T47D (cell line): ENCODE results near the gene SMIM7.
"Not testable (repeated sequence)": the region's sequence is repeated elsewhere in the genome, so short reads cannot be mapped to it uniquely, and the experiment has no call there.

Source experiments
- DNase-seq, 2 experiments: peaks; one replicate each; pipeline versions ENCODE4 v3.0.0 to v3.0.0-alpha.2; 2011 to 2012; ENCODE audit warnings: low read depth in 1 of 2, low spot score in 1 of 2
- JUND ChIP-seq: IDR thresholded peaks from 2 replicates; pipeline ENCODE4 v1.6.1; 2012; ENCODE audit warnings: low read depth
- in situ Hi-C: cut with HindIII; loops from 2 replicates; pipeline ENCODE4 v1.10.0; 2016; ENCODE audit warnings: low sequenced_read_pairs, low pct_unique_long_range_greater_than_20kb

SMIM7 gene

GRCh38 chr19:16671652-16672274 lies 11.8 kb upstream of the SMIM7 start:
- TF ChIP-seq JUND = no peak
- in situ Hi-C loops = no loop called here
- no peak for DNase-seq

DNA sequence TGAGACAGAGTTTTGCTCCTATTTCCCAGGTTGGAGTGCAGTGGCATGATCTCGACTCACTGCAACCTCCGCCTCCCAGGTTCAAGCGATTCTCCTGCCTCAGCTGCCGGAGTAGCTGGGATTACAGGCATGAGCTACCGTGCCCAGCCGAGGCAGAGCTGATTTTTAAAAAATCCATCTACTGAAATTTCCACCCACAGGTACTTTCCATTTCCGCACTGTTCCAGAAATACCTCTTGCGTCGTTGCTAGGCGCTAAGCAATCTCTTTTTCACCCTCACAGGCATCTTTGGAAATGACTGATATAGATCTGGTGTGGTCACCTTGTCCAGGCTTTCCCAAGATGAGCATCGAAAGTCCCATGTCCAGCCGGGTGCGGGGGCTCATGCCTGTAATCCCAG lies 10.3 kb upstream of the SMIM7 start:
- in situ Hi-C loops = no loop called here
- DNase-seq = no peak
- no peak for TF ChIP-seq JUND

DNA sequence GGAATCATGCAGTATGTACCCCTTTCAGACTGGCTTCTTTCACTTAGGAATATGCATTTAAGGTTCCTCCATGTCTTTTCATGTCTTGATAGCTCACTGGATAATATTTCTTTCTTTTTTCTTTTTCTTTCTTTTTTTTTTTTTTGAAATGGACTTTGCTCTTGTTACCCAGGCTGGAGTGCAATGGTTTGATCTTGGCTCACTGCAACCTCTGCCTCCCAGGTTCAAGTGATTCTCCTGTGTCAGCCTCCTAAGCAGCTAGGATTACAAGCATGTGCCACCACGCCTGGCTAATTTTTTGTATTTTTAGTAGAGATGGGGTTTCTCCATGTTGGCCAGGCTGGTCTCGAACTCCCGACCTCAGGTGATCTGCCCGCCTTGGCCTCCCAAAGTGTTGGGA lies 8.8 kb upstream of the SMIM7 start:
- DNase-seq, in situ Hi-C loops: not testable (repeated sequence)

GRCh38 chr19:16668176-16668575 lies 8.2 kb upstream of the SMIM7 start:
- in situ Hi-C loops = no loop called here
- no peak for DNase-seq
- no peak for TF ChIP-seq JUND

GRCh38 chr19:16661480-16662034 lies 1.6 kb upstream of the SMIM7 start:
- DNase-seq = no peak
- in situ Hi-C loops = no loop called here
- TF ChIP-seq JUND = no peak

DNA sequence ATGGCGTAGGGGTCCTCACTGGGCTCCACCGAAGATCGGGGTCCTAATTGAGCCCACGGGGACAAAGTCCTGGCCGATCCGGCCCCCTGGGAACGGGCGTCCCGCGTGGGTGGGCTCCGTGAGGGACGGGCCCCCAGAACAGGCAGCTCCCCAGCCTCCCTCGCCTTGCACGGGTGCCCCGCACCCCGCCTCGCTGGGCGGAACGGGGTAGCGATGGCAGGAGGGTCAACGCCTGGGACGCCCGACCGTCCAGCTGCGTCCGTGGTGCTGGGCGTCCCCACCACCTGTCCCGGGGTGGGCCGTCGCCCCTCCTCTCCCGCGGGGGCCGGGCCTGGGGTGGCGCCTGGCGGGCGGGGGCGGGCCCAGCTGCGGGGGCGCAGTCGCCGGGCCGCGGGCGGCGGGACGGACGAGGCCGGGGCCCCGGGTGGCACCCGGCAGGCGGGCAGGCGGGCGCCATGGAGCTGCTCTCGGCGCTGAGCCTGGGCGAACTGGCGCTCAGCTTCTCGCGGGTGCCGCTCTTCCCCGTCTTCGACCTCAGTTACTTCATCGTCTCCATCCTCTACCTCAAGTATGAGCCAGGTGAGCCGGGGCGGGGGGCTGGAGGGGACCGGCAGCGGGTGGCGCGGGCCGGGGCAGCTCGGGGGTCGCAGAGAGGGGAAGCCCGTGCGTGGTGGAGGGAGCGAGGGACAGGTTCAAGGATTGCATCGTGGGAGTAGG lies 977 bp upstream of the SMIM7 start, which contains the start of gene TMEM38A:
TMEM38A (plus strand) TSS at position 377 of the 717 bp plus-strand sequence; CDS start at position 456, 79 bp downstream.
- in situ Hi-C loops = no loop called here
- no peak for TF ChIP-seq JUND
- DNase-seq = peak; percentile 50 to 57

GRCh38 chr19:16659464-16659831 lies 496 bp downstream of the SMIM7 start:
- no peak for DNase-seq
- in situ Hi-C loops = no loop called here
- no peak for TF ChIP-seq JUND

- no peak for DNase-seq
- in situ Hi-C loops = no loop called here
- no peak for TF ChIP-seq JUND
Measured at GRCh38 chr19:16657384-16657783, 2.6 kb downstream of the SMIM7 start.

DNA sequence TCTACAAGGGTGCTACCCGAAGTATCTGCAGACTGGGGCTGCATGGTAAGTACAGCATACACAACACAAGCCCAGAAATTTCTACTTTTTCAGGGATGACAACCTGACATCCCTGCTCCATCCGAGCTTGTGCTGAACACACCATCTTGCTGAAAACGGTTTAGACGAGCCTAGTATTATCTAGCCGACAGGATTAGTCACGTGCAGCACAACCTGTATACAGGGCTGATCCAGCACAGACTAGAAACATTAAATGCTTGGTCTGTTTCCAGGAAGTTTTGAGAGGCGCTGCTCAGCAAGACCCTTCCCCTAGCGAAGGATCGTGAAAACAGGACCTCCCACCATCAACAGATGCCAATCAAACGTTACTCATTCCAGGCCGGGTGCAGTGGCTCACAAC lies 4.2 kb downstream of the SMIM7 start:
- in situ Hi-C loops = no loop called here
- TF ChIP-seq JUND = no peak
- no peak for DNase-seq

GRCh38 chr19:16654627-16655026 lies 5.3 kb downstream of the SMIM7 start:
- no peak for TF ChIP-seq JUND
- no peak for DNase-seq
- in situ Hi-C loops = no loop called here

DNA sequence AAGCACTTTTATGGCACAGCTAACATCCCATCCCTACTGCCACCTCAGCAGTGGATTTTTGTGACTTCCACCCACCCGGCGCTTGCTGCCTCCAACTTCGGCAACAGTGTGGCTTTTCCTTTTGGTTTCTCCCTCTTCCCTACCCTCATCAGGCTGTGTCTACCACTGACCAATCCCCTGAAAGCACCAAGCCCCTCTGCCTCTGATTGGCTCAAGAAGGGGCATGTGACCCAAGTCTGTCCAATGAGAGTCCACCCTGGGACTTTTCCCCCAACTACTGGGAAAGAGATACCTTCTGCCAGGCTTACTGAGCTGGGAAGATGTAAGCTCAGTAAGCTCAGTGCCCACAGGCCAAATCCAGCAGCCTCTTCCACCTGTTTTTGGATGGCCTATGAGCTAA lies 5.8 kb downstream of the SMIM7 start:
- no peak for TF ChIP-seq JUND
- in situ Hi-C loops = no loop called here
- peak in 1 of 2 experiments; percentile 48 for DNase-seq

DNA sequence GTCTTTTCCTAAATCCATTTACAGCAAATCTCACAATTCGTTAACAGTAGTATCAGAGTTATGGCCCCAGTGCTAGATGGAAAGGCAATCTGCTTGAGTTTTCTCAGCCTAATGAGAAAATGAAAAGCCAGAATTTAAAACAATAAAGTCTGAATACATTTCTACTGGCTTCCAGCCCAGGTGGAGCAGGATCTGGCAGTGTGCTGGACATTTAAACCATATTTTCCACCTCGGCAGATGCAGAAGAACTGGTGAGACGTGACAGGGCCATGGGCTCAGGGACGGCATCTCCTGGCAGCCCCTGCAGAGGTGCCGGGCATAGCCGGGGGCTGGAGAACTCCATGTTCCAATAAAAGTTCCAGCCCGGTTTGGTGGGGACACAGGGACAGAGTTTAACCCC lies 7.1 kb downstream of the SMIM7 start:
- no peak for DNase-seq
- TF ChIP-seq JUND = no peak
- in situ Hi-C loops = no loop called here

DNA sequence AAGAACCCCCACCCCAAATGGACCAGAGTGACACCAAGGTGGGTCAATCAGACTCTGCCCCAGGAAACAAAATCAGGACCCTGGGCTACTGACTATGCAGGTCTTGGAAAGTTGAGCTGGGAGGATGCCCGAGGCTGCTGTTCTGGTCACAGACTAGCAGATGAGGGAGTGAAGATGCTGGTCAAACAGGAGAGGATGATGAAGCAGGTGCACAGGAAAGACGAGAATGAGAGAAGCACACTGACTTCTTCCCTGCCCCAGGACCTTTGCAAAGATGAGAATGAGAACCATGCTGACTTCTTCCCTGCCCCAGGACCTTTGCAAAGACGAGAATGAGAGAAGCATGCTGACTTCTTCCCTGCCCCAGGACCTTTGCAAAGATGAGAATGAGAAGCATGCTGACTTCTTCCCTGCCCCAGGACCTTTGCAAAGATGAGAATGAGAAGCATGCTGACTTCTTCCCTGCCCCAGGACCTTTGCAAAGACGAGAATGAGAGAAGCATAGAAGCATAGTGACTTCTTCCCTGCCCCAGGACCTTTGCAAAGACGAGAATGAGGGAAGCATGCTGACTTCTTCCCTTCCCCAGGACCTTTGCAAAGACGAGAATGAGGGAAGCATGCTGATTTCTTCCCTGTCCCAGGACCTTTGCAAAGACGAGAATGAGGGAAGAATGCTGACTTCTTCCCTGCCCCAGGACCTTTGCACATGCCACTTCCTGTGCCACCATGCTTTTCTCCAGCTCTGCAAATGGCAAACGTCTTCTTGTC lies 8.3 kb downstream of the SMIM7 start:
- in situ Hi-C loops, DNase-seq: not testable (repeated sequence)
